Measurements from ENCODE around the gene SH3TC1. TPM values are rescaled to one million over a fixed set of nuclear protein-coding genes. Genes with fewer than 3 reads are reported as not detected.

The SH3TC1 gene
- total and polyA plus RNA-seq, 2 of the 8 experiments (the other 6 are each of a cell fraction or from before 2014, with no cell fraction given), result 0.15 TPM; not detected in 1

DNA sequence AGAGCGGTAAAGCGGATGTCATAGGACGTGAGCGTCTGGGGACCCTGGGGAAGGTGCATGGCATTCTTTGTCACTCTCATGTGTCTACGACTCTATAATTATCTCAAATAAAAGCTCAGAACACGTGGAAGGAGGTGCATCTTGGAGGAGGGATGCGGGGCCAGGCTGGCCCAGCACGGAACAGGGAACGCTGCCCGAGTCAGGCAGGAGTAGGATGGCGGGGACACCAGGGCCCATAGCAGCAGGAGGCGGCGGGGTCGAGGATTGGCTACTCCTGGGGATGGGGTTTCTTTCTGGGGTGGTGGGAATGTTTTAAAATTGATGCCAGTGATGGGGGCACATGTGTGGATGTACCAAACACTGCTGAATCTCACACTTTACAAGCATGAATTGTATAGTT, 65.0 kb downstream of the SH3TC1 start:
- H3K4me2 ChIP-seq (ENCODE audit: insufficient read depth in 1 of 2, low read depth in 2 of 2, low read length in 2 of 2), result no peak overlapping the region
- H3K79me1 ChIP-seq (ENCODE audit: low read depth, low read length), result no peaks in the 10 kb centered on the region
- H3K18ac ChIP-seq (ENCODE audit: extremely low read depth, low read length), result no peak overlapping the region
- WGBS, 2 experiments (ENCODE audit: extremely low coverage in 1 of 2, insufficient coverage in 1 of 2, insufficient read length in 1 of 2, insufficient replicate concordance in 2 of 2, low coverage in 1 of 2, low lambda C conversion rate in 2 of 2, missing lambda C conversion rate in 1 of 2), result 92% methylated on average over 14 of the region's 14 CpGs; no CpG with 5 or more reads in 1 of the 2 experiments
- peaks cover 0 to 1% of the 10 kb centered on the region in 2 experiments for H4K20me1 ChIP-seq (replicated peaks in 1 of 2; ENCODE audit: control insufficient read depth in 1 of 2, insufficient read depth in 2 of 2, low read length in 2 of 2)
- no peak overlapping the region for H3K4me3 ChIP-seq (ENCODE audit: extremely low read depth in 1 of 4, insufficient read depth in 2 of 4, low read depth in 3 of 4, low read length in 4 of 4)
- no peaks in the 10 kb centered on the region for H3K79me2 ChIP-seq (ENCODE audit: control insufficient read depth in 1 of 2, insufficient read depth in 2 of 2, low read length in 2 of 2)
- H3K36me3 ChIP-seq (ENCODE audit: control insufficient read depth in 2 of 4, insufficient read depth in 4 of 4, low read length in 3 of 4), result no peaks in the 10 kb centered on the region
- CTCF ChIA-PET (ENCODE audit: partially characterized antibody), result interaction anchor here (3.2 to 4.7 kb wide), 2 partner anchors 22 to 138 kb away, joined by 15 to 48 read pairs; no protein-coding TSS in a partner anchor
- H2BK120ac ChIP-seq (replicated peaks; ENCODE audit: low read depth, low read length), result no peak overlapping the region
- H3K23ac ChIP-seq (ENCODE audit: insufficient read length), result no peak overlapping the region
- H3K9me3 ChIP-seq (ENCODE audit: insufficient read depth in 2 of 2, low read depth in 1 of 2, low read length in 1 of 2), result no peaks in the 10 kb centered on the region
- H3K4ac ChIP-seq (replicated peaks; ENCODE audit: insufficient read length, low read depth, low read length), result no peak overlapping the region
- no peak for DNase-seq (ENCODE audit: low read depth in 1 of 2, low spot score in 2 of 2)
- peaks cover 0 to 8% (median 4%) of the 10 kb centered on the region in 4 experiments; a peak in 5 of 7 replicates for H3K4me1 ChIP-seq (replicated peaks in 1 of 4; ENCODE audit: control insufficient read depth in 3 of 4, insufficient read depth in 4 of 4, low read length in 3 of 4)
- peaks cover 0 to 4% (median 2%) of the 10 kb centered on the region in 4 experiments; a peak in 4 of 7 replicates for H3K27me3 ChIP-seq (replicated peaks in 1 of 4; ENCODE audit: control insufficient read depth in 3 of 4, extremely low read depth in 1 of 4, insufficient read depth in 3 of 4, low read length in 3 of 4)
- H2BK20ac ChIP-seq (ENCODE audit: low read length), result no peak overlapping the region
- H2AFZ ChIP-seq (ENCODE audit: low read length), result no peak overlapping the region
- H4K5ac ChIP-seq (ENCODE audit: insufficient read length, low read depth, low read length), result no peak overlapping the region
- H2BK5ac ChIP-seq (ENCODE audit: low read depth, low read length), result no peak overlapping the region
- H3K27ac ChIP-seq (ENCODE audit: low read depth, low read length), result no peak overlapping the region
- no peak overlapping the region for H3K56ac ChIP-seq (replicated peaks; ENCODE audit: insufficient read length, low read depth, low read length)
- H3K23me2 ChIP-seq (ENCODE audit: low read depth, low read length), result no peaks in the 10 kb centered on the region
- no peak overlapping the region for H4K8ac ChIP-seq (ENCODE audit: extremely low read depth, insufficient read depth, low read length)
- POLR2A ChIA-PET (ENCODE audit: partially characterized antibody), result no interaction called here
- TF ChIP-seq BCL11A (IDR thresholded peaks at IDR 0.05; ENCODE audit: low read depth in 2 of 2, low read length in 2 of 2) (no peak), TAF1 (IDR thresholded peaks at IDR 0.05; ENCODE audit: low read depth, low read length) (no peak), PHF8 (conservative IDR thresholded peaks at IDR 0.05; ENCODE audit: low read depth, low read length) (no peak), BACH1 (IDR thresholded peaks at IDR 0.05; ENCODE audit: low read length) (no peak), CTBP2 (IDR thresholded peaks at IDR 0.05; ENCODE audit: borderline replicate concordance, insufficient read depth, insufficient read length, low read length) (no peak), BRCA1 (IDR thresholded peaks at IDR 0.05; ENCODE audit: low read depth, low read length) (no peak), CEBPB (IDR thresholded peaks at IDR 0.05; ENCODE audit: low read depth, low read length) (no peak), CBX8 (IDR thresholded peaks at IDR 0.05; ENCODE audit: borderline replicate concordance, low read depth, low read length) (no peak), SIX5 (IDR thresholded peaks at IDR 0.05; ENCODE audit: low read depth, low read length) (no peak)
- TF ChIP-seq, protein P1, sequence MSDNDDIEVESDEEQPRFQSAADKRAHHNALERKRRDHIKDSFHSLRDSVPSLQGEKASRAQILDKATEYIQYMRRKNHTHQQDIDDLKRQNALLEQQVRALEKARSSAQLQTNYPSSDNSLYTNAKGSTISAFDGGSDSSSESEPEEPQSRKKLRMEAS (IDR thresholded peaks at IDR 0.05), result no peak
- no peak overlapping the region for H4K91ac ChIP-seq (replicated peaks; ENCODE audit: insufficient read length, low read length)
- H3K9ac ChIP-seq (replicated peaks in 1 of 4; ENCODE audit: extremely low read depth in 1 of 4, low read depth in 3 of 4, low read length in 3 of 4), result no peak overlapping the region
- peak overlapping the region; percentile 75; the same call in 1 of the 2 replicates for H2AK5ac ChIP-seq (ENCODE audit: low read depth, low read length)
- H2BK15ac ChIP-seq (ENCODE audit: low read length), result 0 out of 2 replicates have a peak overlapping the region, but pooled peaks have one; percentile 61
- no peak for FAIRE-seq
- no peak overlapping the region for H2BK12ac ChIP-seq (ENCODE audit: low read depth, low read length)
- no peak overlapping the region for H3K14ac ChIP-seq (ENCODE audit: insufficient read length)
